Measurements from ENCODE around the gene SRCAP.

DNA sequence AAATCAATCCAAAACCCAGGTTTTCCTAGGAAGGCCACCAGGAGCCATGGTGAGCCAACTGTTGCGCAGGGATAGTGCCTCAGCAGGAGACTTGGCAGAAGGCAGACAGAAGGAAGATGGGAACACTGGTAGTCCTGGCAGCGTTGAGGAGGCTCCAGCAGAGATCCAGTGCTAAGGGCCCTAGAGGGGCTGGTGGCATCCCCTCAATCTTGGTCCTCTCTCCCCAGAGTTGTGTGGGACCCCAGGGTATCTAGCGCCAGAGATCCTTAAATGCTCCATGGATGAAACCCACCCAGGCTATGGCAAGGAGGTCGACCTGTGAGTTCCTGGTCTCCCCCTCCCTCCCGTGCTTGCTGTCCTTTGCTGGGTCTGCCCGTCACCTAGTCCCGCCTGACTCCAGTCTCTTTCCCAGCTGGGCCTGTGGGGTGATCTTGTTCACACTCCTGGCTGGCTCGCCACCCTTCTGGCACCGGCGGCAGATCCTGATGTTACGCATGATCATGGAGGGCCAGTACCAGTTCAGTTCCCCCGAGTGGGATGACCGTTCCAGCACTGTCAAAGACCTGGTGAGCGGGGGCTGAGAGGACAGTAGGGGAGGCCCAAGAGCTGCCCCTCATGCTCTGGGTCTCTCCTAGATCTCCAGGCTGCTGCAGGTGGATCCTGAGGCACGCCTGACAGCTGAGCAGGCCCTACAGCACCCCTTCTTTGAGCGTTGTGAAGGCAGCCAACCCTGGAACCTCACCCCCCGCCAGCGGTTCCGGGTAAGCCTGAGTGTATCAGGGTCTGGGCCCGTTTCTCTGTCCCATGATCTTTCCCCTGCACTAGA lies 57.2 kb downstream of the SRCAP start:
- no peak for TF ChIP-seq CEBPB (IDR thresholded peaks at IDR 0.05)
- no peak for TF ChIP-seq TAF1 (IDR thresholded peaks at IDR 0.05; ENCODE audit: low read depth)
- TF ChIP-seq EP300 (IDR thresholded peaks at IDR 0.05; ENCODE audit: borderline replicate concordance), result no peak
- TF ChIP-seq CREB1 (IDR thresholded peaks at IDR 0.05; ENCODE audit: low read depth), result no peak
- TF ChIP-seq, protein P1, sequence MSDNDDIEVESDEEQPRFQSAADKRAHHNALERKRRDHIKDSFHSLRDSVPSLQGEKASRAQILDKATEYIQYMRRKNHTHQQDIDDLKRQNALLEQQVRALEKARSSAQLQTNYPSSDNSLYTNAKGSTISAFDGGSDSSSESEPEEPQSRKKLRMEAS (IDR thresholded peaks at IDR 0.05), result no peak
- TF ChIP-seq NFIC (IDR thresholded peaks at IDR 0.05), result no peak
- TF ChIP-seq TCF12 (IDR thresholded peaks at IDR 0.05; ENCODE audit: low read depth), result no peak
- TF ChIP-seq, protein P2, sequence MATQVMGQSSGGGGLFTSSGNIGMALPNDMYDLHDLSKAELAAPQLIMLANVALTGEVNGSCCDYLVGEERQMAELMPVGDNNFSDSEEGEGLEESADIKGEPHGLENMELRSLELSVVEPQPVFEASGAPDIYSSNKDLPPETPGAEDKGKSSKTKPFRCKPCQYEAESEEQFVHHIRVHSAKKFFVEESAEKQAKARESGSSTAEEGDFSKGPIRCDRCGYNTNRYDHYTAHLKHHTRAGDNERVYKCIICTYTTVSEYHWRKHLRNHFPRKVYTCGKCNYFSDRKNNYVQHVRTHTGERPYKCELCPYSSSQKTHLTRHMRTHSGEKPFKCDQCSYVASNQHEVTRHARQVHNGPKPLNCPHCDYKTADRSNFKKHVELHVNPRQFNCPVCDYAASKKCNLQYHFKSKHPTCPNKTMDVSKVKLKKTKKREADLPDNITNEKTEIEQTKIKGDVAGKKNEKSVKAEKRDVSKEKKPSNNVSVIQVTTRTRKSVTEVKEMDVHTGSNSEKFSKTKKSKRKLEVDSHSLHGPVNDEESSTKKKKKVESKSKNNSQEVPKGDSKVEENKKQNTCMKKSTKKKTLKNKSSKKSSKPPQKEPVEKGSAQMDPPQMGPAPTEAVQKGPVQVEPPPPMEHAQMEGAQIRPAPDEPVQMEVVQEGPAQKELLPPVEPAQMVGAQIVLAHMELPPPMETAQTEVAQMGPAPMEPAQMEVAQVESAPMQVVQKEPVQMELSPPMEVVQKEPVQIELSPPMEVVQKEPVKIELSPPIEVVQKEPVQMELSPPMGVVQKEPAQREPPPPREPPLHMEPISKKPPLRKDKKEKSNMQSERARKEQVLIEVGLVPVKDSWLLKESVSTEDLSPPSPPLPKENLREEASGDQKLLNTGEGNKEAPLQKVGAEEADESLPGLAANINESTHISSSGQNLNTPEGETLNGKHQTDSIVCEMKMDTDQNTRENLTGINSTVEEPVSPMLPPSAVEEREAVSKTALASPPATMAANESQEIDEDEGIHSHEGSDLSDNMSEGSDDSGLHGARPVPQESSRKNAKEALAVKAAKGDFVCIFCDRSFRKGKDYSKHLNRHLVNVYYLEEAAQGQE (IDR thresholded peaks at IDR 0.05; ENCODE audit: low read depth), result no peak
- TF ChIP-seq YY1 (IDR thresholded peaks at IDR 0.05; ENCODE audit: low read depth), result no peak
- no peak for TF ChIP-seq ZBTB7A (IDR thresholded peaks at IDR 0.05; ENCODE audit: low read depth)
- no peak for TF ChIP-seq TEAD4 (IDR thresholded peaks at IDR 0.05)
- no peak for TF ChIP-seq EGR1 (IDR thresholded peaks at IDR 0.05)
- no peak for TF ChIP-seq FOXM1 (IDR thresholded peaks at IDR 0.05; ENCODE audit: borderline replicate concordance, low read depth)
- TF ChIP-seq, protein P3, sequence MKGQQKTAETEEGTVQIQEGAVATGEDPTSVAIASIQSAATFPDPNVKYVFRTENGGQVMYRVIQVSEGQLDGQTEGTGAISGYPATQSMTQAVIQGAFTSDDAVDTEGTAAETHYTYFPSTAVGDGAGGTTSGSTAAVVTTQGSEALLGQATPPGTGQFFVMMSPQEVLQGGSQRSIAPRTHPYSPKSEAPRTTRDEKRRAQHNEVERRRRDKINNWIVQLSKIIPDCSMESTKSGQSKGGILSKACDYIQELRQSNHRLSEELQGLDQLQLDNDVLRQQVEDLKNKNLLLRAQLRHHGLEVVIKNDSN (IDR thresholded peaks at IDR 0.05), result no peak

All from Ishikawa (cell line).